Measurements from ENCODE around the gene KCNC1.

Gene KCNC1

GRCh38 chr11:17788084-17788483, 53.5 kb downstream of the KCNC1 start:
- in situ Hi-C loops (cut with MboI; ENCODE audit: low sequenced_read_pairs) = no loop called here

GRCh38 chr11:17790453-17790852, 55.9 kb downstream of the KCNC1 start:
- in situ Hi-C loops (cut with MboI; ENCODE audit: low sequenced_read_pairs) = no loop called here

- in situ Hi-C loops (cut with MboI; ENCODE audit: low sequenced_read_pairs) = no loop called here
Observed at GRCh38 chr11:17791144-17791543, 56.6 kb downstream of the KCNC1 start.

- in situ Hi-C loops (cut with MboI; ENCODE audit: low sequenced_read_pairs) = no loop called here
Observed at GRCh38 chr11:17792161-17792560, 57.6 kb downstream of the KCNC1 start.

- in situ Hi-C loops (cut with MboI; ENCODE audit: low sequenced_read_pairs) = no loop called here
Observed at GRCh38 chr11:17793642-17794170, 59.1 kb downstream of the KCNC1 start.

GRCh38 chr11:17794981-17795380, 60.4 kb downstream of the KCNC1 start:
- in situ Hi-C loops (cut with MboI; ENCODE audit: low sequenced_read_pairs) = no loop called here

GRCh38 chr11:17796154-17796553, 61.6 kb downstream of the KCNC1 start:
- in situ Hi-C loops (cut with MboI; ENCODE audit: low sequenced_read_pairs) = no loop called here

GRCh38 chr11:17798253-17798652, 63.7 kb downstream of the KCNC1 start:
- in situ Hi-C loops (cut with MboI; ENCODE audit: low sequenced_read_pairs) = no loop called here

GRCh38 chr11:17798716-17799115, 64.1 kb downstream of the KCNC1 start:
- in situ Hi-C loops (cut with MboI; ENCODE audit: low sequenced_read_pairs) = no loop called here

GRCh38 chr11:17799147-17799546, 64.6 kb downstream of the KCNC1 start:
- in situ Hi-C loops (cut with MboI; ENCODE audit: low sequenced_read_pairs) = no loop called here

- in situ Hi-C loops (cut with MboI; ENCODE audit: low sequenced_read_pairs) = no loop called here
Observed at GRCh38 chr11:17801166-17801565, 66.6 kb downstream of the KCNC1 start.

- in situ Hi-C loops (cut with MboI; ENCODE audit: low sequenced_read_pairs) = no loop called here
Observed at GRCh38 chr11:17802491-17802890, 67.9 kb downstream of the KCNC1 start.

GRCh38 chr11:17803754-17804334, 69.3 kb downstream of the KCNC1 start:
- in situ Hi-C loops (cut with MboI; ENCODE audit: low sequenced_read_pairs) = no loop called here

GRCh38 chr11:17805043-17805442, 70.5 kb downstream of the KCNC1 start:
- in situ Hi-C loops (cut with MboI; ENCODE audit: low sequenced_read_pairs) = no loop called here

- in situ Hi-C loops (cut with MboI; ENCODE audit: low sequenced_read_pairs) = no loop called here
Observed at GRCh38 chr11:17805873-17806272, 71.3 kb downstream of the KCNC1 start.

- in situ Hi-C loops (cut with MboI; ENCODE audit: low sequenced_read_pairs) = no loop called here
Observed at GRCh38 chr11:17807034-17807433, 72.5 kb downstream of the KCNC1 start.

- in situ Hi-C loops (cut with MboI; ENCODE audit: low sequenced_read_pairs) = no loop called here
Observed at GRCh38 chr11:17810041-17810440, 75.5 kb downstream of the KCNC1 start.

- in situ Hi-C loops (cut with MboI; ENCODE audit: low sequenced_read_pairs) = no loop called here
Observed at GRCh38 chr11:17810746-17811145, 76.2 kb downstream of the KCNC1 start.

GRCh38 chr11:17811352-17811751, 76.8 kb downstream of the KCNC1 start:
- in situ Hi-C loops (cut with MboI; ENCODE audit: low sequenced_read_pairs) = no loop called here

GRCh38 chr11:17812091-17812864, 77.7 kb downstream of the KCNC1 start:
- in situ Hi-C loops (cut with MboI; ENCODE audit: low sequenced_read_pairs) = no loop called here

GRCh38 chr11:17812865-17813187, 78.2 kb downstream of the KCNC1 start:
- in situ Hi-C loops (cut with MboI; ENCODE audit: low sequenced_read_pairs) = no loop called here

- in situ Hi-C loops (cut with MboI; ENCODE audit: low sequenced_read_pairs) = no loop called here
Observed at GRCh38 chr11:17813391-17814059, 78.9 kb downstream of the KCNC1 start.

Data from hTERT RPE-1 (cell line).